ENCODE measurements around the gene TAS2R46. TPM values are rescaled to one million over a fixed set of nuclear protein-coding genes. Genes with fewer than 3 reads are reported as not detected.

Gene TAS2R46
- total and polyA plus RNA-seq, 2 of the 4 experiments (the other 2 are of a cell fraction): 0.09 to 4.7 TPM

- H3K56ac ChIP-seq (ENCODE audit: extremely low read depth, insufficient read depth, low read length): no peak overlapping the region
- H3K4me1 ChIP-seq (ENCODE audit: control insufficient read depth, insufficient read depth, low read length): no peaks in the 10 kb centered on the region
- H4K20me1 ChIP-seq (ENCODE audit: insufficient read depth, low read length): no peaks in the 10 kb centered on the region
- H2AFZ ChIP-seq (replicated peaks; ENCODE audit: low read length, poor library complexity): no peak overlapping the region
- TF ChIP-seq MXI1 (IDR thresholded peaks at IDR 0.05; ENCODE audit: borderline replicate concordance, low read depth, low read length) (no peak), POLR2A (IDR thresholded peaks at IDR 0.05; ENCODE audit: low read depth, low read length) (no peak), USF2 (IDR thresholded peaks at IDR 0.05; ENCODE audit: low read depth, low read length) (no peak), NFE2L2 (IDR thresholded peaks at IDR 0.05; ENCODE audit: low read depth, low read length) (no peak), CTCF (conservative IDR thresholded peaks at IDR 0.05; ENCODE audit: low read depth, low read length) (no peak), SMC3 (IDR thresholded peaks at IDR 0.05; ENCODE audit: low read depth, low read length) (no peak)
- no peak overlapping the region for H4K8ac ChIP-seq (ENCODE audit: low read depth in 2 of 2, low read length in 2 of 2)
- H3K14ac ChIP-seq (replicated peaks; ENCODE audit: low read depth, low read length): no peak overlapping the region
- H3K36me3 ChIP-seq (ENCODE audit: control insufficient read depth, insufficient read depth, low read length): no peaks in the 10 kb centered on the region
- no peak overlapping the region for H2BK5ac ChIP-seq (ENCODE audit: low read depth, low read length, poor library complexity, severe bottlenecking)
- H3K18ac ChIP-seq (ENCODE audit: low read depth, low read length): no peak overlapping the region
- H3K4ac ChIP-seq (ENCODE audit: low read depth, low read length): no peak overlapping the region
- no peak overlapping the region for H2BK15ac ChIP-seq (ENCODE audit: low read depth, low read length)
- no TSS peak for BruUV-seq (replicated peaks)
- no peak overlapping the region for H2AK9ac ChIP-seq (replicated peaks; ENCODE audit: low read depth, low read length, poor library complexity)
- no peak for DNase-seq
- no peak overlapping the region for H4K5ac ChIP-seq (ENCODE audit: low read depth, low read length)
- CTCF ChIA-PET: no interaction called here
- in situ Hi-C loops (cut with MboI; ENCODE audit: low sequenced_read_pairs) (no loop called here), intact Hi-C loops (cut with micrococcal nuclease) (no loop called here), dilution Hi-C loops (cut with HindIII; ENCODE audit: low sequenced_read_pairs, unreplicated experiment) (no loop called here)
- H3K9me3 ChIP-seq (ENCODE audit: control insufficient read depth, insufficient read depth, low read length): no peaks in the 10 kb centered on the region
- no peak overlapping the region for H2BK120ac ChIP-seq (ENCODE audit: low read depth, low read length)
- POLR2A ChIA-PET (ENCODE audit: unreplicated experiment): no interaction called here
- no peaks in the 10 kb centered on the region for H3K9me1 ChIP-seq (ENCODE audit: insufficient read depth, low read length)
- H3K4me3 ChIP-seq (ENCODE audit: insufficient read depth, low read depth, low read length): no peak overlapping the region
- no peak overlapping the region for H3K9ac ChIP-seq (ENCODE audit: low read depth, low read length)
- H3K23ac ChIP-seq (ENCODE audit: low read depth, low read length): no peak overlapping the region
- H3K4me2 ChIP-seq (ENCODE audit: low read depth, low read length): no peak overlapping the region
- no peak overlapping the region for H2BK20ac ChIP-seq (ENCODE audit: low read depth, low read length)
- no peak overlapping the region for H4K91ac ChIP-seq (ENCODE audit: insufficient read depth, low read depth, low read length)
- H3K27ac ChIP-seq (ENCODE audit: insufficient read depth, low read length): no peak overlapping the region
- H3K27me3 ChIP-seq (ENCODE audit: control insufficient read depth, insufficient read depth, low read length): no peaks in the 10 kb centered on the region
- ATAC-seq (ENCODE audit: low read depth): no peak
- no CpG with 5 or more reads among the region's 2 CpGs for WGBS, 2 experiments (ENCODE audit: extremely low coverage in 2 of 2, insufficient read length in 1 of 2)
- H3K79me1 ChIP-seq (ENCODE audit: low read depth in 1 of 2, low read length in 2 of 2): peaks cover 18 to 19% of the 10 kb centered on the region in 2 experiments
- no peak overlapping the region for H2AK5ac ChIP-seq (ENCODE audit: low read depth, low read length)
Measured at GRCh38 chr12:11106288-11106687, 44.2 kb upstream of the TAS2R46 start.

Data from IMR-90 (cell line).